Embryonic facial prominence (tissue), 1 donor: ENCODE results near the gene CDC42.

Source experiments
- DNase-seq: peaks from one replicate; pipeline ENCODE4 v3.0.0-alpha.2; 2016; ENCODE audit errors: extremely low spot score

CDC42 gene

DNA sequence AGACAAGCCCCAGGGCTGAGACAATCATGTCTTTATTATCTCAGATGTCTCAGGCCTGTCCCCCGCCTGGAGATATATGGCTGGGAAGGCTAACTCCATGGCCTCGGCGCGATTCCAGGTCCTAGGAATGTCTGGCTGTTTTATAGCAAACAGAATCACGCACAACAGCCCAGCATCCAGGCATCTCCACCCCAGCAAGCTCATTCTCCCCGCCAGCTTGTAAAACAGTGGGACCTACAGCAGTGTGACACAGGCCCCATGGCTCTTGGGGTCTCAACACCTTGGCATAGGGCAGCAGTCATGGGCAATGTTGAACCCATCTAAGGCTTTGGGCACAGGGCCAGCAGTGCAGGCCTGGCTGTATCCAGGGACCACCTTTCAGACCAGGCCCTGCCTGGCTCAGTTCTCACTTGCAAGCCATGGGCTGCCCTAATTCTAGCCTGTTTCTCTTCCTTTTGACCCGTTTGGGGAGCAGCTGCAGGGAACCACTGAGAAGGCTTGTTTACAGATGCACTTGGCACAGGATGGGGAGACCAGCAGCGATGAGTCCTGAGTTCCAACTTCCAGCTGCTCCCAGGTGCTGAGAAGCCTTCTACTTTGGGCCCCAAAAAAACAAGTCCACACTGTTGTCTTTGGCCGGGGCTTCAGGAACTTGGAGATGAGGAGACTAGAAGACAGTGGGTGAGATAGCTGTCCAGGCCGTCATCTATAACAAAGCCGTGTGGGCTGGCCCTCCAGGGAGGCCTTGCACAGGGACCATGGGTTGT, 56.0 kb downstream of the CDC42 start:
- DNase-seq: no peak

DNA sequence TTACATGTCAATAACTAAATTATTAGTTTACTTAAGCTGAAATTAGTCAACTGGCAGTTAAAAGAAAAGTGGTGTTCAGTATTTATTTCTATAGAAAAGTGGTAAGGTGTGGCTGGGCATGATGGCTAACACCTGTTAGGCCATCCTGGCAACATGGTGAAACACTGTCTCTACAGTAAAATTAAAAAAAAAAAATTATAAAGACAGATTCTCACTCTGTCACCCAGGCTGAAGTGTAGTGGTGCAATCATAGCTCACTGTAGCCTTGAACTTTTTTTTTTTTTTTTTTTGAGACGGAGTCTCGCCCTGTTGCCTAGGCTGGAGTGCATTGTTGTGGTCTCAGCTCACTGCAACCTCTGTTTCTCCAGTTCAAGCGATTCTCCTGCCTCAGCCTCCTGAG, 57.5 kb downstream of the CDC42 start:
- no peak for DNase-seq

DNA sequence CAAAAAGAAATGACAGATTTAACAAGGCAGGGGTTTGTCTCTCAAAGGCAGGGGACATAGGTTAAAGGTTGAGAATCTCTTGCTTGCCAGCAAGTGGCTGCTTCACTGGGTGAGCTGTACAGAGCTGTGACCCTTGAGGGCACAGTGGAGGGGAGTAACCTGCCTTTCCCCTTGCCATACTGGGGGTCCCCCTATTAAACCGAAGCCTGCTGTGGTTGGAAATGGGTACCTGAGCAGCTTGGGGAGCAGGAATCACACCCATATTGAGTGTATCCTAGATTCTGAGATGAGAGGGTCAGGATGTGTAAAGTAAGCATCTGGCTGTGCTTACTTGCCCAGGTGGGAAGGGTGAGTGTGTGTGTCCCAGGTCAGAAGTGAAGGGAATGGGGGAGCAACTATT, 58.6 kb downstream of the CDC42 start:
- no peak for DNase-seq

DNA sequence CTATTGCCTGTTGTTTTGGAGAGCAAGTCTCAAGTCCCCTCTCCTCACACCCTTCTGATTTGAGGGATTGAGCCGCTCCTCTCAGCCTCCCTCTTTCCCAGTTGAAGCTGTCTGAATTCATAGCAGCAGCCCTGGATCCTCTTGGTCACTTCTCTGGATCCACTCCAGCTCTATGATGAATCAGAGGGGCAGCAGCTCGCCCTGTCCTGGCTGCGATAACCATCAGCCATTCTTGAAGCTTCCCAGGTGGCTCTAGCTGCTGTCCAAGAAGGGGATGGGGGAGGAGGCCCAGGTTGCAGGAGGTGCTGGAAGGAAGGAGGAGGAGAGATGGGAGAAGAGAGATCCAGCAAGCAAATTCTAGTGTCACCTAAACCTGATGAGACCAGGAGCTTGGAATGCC, 59.1 kb downstream of the CDC42 start:
- no peak for DNase-seq

DNA sequence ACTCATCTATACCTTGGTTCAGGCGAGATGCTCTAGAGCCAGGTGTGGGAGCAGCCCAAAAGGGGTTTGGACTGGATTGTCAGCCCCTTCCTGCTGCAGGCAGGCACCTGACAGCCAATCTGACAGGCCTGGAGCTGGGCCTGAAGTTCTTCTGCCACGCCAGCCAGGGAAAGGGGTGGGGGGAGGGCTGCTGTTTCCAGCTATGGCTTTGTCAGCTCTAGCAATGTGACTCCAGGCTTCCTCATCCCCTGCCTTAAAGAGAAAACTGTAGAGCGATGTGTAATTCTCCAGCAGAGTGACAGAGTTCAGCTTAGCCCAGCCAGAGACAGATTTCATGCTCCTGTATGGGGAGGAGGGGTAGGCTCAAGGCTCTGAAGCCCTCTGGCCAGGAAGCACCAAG, 60.0 kb downstream of the CDC42 start:
- DNase-seq: no peak

DNA sequence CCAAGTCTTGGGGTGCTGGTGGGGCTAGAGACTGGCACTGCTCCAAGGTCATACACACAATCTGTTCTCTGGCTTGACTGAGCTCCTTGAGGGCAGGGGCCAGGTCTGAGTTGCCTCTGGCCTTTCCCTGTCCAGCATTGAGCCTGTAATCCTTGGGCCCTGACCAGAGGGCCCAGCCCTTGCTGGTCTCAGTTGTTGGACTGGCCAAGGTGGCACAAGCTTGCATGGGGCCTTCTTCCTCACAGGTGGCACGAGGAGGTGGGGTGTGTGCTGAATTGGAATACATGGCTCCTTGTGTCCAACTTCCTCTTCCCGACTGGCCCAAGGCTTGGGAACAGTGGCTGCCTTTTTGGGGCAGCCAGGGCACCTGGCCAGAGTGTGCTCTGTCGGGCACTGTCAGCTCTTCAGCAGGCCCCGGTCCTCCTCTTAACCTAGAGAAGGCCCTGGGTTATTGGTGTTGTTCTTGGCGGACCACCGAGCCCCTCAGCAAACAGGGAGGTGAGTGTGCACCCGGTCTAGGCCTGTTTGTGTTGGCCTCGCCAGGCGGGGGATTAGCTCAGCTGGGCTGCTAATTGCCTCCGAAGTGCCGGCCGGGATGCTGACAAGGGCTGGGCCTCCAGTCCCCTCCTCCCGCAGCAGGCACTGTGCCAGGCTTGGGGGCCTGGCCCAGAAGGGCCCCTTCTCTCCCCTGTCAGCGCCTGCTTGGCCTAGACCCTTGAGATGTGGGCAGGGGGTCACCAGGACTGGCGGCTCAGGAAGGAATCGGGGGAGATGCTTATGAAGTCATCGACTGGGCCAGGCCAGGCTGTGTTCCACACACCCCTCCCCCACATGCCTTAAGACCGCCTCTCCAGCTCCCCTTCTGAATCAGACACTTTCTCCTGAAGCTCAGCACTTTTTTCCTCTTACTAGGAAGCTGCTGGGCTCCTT, 61.8 kb downstream of the CDC42 start:
- no peak for DNase-seq

DNA sequence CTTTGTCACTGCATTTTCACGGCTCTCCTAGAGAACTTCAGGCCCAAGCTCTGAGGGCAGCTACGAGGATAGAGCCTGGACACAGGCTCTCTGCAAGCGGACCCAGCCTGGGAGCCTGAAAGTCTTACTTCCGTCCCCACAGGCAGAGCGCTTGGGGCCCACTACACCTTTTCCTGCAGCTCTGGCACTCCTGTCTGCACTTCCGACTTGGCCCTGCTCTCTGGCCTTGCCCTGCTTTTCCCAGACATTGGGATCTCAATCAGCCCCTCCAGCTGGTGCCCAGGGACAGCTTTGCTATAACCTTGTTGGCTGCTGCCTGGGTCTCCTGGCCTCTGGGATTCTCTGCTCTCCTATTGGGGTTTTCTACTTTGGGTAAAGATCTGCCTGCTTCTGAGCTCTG, 62.8 kb downstream of the CDC42 start:
- no peak for DNase-seq

DNA sequence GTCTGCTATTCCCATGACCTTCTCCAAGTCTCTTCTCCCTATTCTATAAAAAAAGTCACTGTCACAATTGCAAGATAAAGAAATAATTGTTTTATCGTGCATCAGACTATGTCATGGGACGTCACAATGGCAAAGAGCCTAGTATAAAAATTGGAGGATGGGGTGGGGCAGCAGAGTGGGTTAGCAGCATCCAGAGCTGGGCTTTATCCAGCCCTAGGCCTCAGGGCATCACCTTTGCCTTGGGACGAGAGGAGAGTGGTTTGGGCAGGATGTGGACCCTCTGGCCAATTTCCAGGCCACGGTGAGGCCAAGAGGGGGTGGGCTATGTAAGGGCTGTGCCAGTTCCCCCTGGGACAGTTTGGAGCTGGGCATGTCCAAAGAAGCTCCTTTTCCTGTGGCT, 64.7 kb downstream of the CDC42 start:
- no peak for DNase-seq

DNA sequence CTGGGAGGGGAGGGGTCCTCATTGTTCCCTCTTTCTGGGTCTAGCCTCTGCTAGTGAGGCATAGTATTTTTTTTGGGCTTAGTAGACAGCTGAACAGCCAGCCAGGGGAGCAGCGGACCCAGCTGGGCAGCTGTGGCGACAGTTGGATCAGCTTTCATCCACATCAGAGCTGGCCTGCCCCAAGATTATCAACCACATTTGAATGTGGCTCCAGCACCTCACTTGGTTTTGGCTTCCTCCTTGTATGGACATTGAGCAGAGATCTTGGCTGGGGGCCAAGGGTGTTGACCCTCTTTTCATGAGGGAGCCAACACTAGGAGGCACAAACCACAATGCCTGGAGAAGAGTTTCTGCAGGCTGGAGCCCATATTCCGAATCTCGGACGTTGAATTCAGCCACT, 65.3 kb downstream of the CDC42 start:
- no peak for DNase-seq

DNA sequence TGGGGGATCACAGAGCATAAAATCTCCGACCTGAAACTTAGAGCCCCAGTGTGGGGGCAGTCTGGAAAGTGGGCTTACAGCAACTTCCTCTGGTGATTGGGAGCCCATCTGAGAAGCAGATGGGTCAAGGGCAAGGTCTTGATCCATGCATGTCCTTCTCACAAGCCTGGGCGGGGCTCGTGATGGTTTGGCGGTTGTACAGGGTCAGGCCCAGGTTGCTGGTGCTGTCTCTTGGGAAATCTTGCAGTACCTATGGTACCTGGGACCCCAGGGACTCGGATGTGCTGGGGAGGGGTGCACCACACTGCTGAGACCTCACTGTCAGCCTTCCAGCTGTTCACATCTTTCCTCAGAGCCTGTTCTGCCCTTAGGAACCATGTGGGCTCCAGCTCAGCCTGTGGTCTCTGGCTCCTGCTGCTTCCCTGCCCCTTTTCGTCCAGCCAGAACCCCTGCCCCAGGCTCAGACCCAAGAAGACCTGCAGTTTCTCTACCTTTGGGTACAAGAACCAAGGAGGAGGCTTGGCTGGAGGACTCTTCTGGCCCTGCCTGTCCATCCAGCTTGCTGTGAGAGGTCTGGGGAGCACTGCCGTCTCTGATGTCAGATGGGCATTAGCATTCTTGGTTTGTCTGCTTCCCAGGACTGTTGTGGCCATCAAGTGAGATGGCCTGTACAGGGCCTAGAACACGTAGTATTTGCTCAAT, 65.9 kb downstream of the CDC42 start:
- DNase-seq: no peak

DNA sequence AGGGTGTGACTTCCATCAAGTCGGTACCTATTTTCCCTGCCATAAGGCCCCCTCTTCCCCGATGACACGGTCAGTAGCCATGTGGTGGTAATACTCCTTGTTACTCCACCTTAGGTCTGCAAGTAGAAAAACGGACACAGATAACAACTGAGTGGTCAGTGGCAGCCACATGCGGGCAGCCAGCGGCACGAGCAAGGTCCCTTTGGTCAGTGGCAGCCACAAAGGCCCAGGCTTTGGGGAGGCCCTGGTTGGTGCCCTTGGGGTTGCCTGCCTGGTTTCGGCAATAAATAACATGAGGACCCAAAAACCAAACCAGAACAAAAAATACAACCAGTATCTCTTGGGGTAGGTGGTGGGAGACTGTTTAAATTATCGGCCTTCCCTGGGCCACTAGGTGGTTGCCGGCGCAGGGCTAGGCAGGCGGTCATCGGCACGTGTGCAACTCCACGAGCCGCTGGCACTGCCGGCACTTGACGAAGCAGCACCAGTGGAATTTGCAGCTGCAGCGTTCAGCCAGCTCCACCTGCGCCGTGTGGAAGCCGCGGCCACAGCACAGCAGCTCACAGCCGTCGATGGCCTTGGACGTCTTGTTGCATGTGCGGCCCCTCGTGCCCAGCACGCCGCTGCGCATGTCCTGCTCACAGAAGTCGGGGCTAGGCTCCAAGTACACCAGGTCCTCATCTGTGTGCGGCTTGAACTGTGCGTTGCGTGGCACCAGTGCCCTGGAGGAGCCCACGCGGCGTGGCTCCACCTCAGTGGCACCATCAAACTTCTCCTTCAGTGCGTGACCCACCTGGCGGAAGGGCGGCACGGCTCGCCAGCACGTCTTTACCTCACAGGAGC, 67.3 kb downstream of the CDC42 start:
- no peak for DNase-seq

DNA sequence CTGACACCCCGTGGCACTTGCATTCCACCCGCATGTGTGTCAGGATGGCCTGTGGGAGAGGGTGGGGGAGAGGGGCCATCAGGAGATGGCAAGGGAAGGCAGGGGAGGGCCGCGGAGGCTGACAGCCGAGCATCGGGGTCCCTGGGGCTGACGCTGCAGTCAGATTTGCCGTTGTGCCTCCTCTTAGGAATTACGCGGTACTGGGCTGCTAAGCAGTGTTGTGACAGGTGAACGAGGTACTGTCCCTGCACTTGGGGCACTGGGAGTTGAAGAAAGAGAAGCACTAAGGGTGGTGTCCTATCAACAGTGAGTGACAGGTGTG, 67.9 kb downstream of the CDC42 start:
- no peak for DNase-seq

DNA sequence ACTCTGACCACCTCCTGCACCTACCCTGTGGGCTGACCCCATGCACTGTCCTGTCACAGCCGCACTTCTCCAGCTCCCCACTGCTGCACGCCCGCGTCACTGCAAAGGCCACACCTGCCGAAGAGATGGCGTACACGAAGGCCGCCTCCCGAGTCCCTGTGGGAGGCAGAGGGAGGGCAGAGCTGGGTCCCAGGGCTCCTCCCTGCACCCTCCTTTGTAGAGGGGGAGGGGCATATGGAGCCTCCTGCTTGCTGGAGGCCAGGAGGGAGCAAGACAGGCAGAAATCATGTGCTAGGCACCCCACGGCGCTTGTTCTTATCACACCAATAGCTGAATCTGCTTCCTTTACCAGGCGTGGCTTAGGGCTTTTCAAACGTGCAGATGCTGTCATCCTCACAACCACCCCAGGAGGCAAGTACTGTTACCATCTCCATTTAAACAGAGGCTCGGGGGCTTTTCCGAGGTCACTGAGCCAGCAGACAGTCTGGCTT, 69.0 kb downstream of the CDC42 start:
- DNase-seq: no peak

DNA sequence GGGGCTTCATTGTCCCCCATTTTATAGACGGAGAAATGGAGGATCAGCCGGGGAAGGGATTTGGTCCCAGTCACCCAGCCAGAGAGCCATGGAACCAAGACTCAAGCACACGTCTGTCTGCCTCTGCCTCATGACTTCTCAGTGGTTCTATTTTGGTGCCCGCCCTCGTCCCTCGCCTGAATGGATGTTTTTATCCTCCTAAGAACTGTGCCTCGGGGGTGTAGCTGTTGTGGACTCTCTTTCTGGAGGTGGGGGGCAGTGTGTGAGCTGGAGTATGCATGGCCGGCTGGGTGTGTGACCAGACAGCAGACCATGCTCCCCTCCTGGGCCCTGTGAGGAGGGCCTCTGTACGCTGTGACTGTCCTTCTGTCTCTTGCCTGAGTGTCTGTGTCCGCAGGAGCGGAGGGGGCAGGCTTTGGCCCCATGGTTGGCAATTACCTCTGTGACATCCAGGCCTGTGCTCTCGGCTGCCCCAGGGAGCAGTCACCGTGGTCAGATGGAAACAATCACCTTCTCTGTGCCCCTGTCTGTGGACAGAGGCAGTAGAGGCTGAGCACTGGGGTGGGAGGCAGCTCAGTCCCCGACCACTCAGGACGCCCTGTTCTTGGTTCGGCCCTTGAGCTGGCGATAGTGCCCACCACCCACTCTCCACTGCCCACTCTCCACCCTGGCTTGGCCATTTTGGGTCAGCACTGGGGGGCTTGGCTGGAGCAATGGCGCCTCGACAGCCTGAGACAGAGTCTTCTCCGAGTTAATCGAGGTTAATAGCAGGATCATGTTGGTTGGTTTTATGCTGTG, 70.0 kb downstream of the CDC42 start:
- no peak for DNase-seq

DNA sequence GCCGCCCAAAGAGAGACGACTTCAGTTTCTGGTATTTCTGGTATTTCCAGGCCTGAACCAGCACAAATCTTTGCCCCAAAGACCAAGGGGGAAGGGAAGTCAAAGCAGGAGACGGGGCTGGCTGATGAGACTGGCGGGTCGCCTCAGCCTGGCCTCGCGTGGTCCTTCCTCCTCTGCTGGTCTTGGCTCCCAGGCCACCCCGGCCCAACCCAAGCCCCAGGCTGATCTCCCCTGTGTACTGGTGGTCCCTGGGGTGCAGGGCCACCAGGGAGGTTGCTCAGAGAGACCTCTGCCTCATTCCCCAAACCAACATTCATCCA, 70.5 kb downstream of the CDC42 start:
- no peak for DNase-seq

DNA sequence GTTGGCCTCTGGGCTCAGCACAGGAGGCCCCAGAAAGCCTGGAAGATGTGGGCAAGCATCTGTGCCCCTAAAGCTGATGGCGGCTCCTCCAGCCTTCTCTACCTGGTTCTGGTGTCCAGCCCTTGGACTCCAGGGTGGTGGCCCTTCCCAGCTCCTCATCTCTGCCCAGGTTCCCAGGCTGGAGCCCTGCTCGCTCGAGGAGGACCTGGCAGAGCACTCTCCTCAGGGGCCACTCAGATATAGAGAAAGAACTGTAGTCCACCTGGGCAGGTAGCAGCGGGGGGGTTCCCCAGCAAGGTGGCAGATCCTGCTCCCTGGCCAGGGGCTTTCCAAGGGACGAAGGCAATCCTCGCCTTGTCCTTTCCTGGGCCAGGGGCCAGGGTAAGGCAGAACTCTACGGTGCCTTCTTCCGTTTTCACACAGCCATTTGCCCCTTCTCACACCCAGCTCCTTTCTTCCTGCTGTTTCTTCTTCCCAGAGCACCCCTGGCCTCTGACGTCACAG, 71.4 kb downstream of the CDC42 start:
- DNase-seq: no peak

DNA sequence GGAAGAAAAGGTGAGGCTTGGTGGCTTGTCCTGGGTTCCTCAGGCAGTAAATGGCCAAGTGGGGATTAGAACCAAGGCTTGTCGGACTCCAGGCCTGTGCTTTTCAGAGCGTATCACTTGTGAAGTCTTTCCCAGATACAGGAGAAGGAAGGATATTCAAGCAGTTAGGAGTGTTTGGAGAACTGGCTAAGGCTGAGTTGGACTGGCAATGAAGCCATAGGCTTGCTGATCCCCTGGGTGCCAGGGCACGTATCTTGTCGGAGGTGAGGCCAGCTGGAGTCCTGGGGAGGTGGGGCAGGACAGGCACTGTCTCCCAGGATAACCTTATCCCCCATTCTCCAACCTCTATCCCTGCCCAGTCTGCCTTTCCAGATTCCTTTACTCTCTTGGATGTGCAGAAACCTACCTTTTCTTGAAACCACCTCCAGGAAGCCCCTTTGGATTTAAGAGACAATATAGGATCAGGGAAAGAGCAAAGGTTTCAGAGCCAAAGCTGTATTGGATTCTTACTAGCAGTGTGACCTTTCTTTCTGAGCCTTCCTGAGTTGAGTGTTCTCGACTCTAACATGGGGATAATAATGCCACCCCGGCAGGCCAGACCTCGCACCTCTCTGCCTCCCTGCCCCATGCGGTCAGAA, 72.2 kb downstream of the CDC42 start:
- no peak for DNase-seq

DNA sequence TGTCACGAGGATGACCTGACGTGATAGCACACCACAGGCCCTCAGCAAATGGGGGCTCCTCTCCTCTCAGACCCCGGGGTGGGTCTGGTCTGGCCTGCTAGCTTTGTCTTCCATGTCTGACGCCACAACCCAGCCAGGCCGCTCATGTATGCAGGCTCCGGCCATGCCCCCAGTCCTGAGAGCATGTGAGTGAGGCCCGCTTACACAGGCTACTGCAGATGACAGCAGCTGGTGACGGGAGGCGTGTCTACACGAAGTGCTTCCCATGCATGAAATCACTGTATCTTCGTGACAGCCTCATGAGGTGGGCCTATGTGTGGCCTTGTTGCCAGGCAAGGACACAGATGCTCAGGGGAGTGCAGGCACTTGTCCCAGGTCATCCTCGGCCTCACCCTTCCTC, 74.0 kb downstream of the CDC42 start:
- DNase-seq: no peak

DNA sequence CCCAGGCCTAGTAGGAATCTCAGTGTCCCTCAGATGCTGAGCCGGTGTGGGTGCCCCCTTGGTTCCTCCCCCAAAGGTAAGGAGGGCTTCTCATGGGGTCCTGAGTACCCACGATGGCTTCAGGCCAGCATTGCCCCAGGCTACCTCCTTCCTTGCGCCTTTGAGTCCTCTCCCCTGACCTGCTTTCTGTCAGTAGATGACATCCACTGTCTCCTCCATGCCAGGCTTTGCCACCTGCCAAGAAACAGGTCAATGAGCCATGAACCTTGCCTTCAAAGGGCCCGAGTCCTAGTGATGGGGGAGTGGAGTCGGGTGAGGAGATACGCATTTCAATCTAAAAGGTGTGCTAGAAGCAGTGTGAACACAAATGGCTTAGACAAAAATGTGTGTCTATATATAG, 74.7 kb downstream of the CDC42 start:
- DNase-seq: no peak

DNA sequence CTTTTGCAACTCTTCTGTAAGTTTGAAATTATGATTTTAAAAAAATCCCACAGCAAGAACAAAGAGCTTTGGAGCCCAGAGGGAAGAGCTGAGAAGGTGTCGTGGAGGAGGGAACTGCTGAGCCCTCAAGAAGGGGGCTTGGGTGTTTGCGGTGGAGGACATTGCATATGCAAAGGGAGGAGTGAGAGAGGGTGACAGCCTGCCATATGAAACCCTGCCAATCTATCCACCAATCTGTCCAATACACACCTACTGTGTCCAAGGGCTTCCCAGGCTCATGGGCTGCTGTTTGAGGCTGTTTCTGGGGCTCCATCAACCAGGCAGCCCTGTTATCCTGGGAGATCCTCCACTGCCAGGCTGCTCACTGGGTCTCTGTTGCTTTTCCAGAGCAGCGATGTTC, 75.2 kb downstream of the CDC42 start:
- DNase-seq: no peak
